SK-N-SH (cell line): ENCODE results near the gene SVBP.

Experiments
- CTCF ChIP-seq: fragments of 200-600 bp; sonication (generic); IDR thresholded peaks from 2 replicates; pipeline ENCODE4 v1.6.1; 2017; ENCODE audit warnings: antibody characterized with exemption, mild to moderate bottlenecking, moderate library complexity
- EP300 ChIP-seq, 2 experiments: IDR thresholded peaks; 2 replicates each; pipeline versions ENCODE4 v1.4.0 to v1.6.1; 2012; ENCODE audit warnings: borderline replicate concordance in 1 of 2, low read depth in 1 of 2, low read length in 1 of 2
- RAD21 ChIP-seq: IDR thresholded peaks from 2 replicates; pipeline ENCODE4 v1.6.1; 2012; ENCODE audit warnings: mild to moderate bottlenecking, low read length
- RCOR1 ChIP-seq: fragments of 150-350 bp; IDR thresholded peaks from 2 replicates; pipeline ENCODE4 v1.6.1; 2017; ENCODE audit warnings: antibody characterized with exemption, low read length

GRCh38 chr1:42768172-42768571, 49.0 kb downstream of the SVBP start:
- TF ChIP-seq CTCF (no peak), EP300 (IDR thresholded peaks at IDR 0.05; ENCODE audit: borderline replicate concordance in 1 of 2, low read depth in 1 of 2, low read length in 1 of 2) (no peak), RCOR1 (no peak), RAD21 (no peak)
